Osteoblast (primary cell): ENCODE results near the gene SOS1. TPM values are rescaled to one million over a fixed set of nuclear protein-coding genes. Genes with fewer than 3 reads are reported as not detected.

ENCODE experiments used
- DNase-seq: peaks from one replicate; pipeline ENCODE4 v3.0.0; 2011; ENCODE audit warnings: low spot score, mixed read lengths; ENCODE audit not compliant: insufficient read length; ENCODE audit errors: missing footprints
- H2AFZ ChIP-seq: 2 replicates; pipeline ENCODE4 v1.6.0; 2011; ENCODE audit warnings: mild to moderate bottlenecking, low read length
- H3K27ac ChIP-seq: 2 replicates; pipeline ENCODE4 v1.5.1; 2011; ENCODE audit warnings: mild to moderate bottlenecking, low read depth, low read length, moderate library complexity
- H3K27me3 ChIP-seq: 2 replicates; pipeline ENCODE4 v1.6.0; 2012; ENCODE audit warnings: mild to moderate bottlenecking, control low read depth, inconsistent platforms, low read length, moderate library complexity; ENCODE audit not compliant: insufficient read depth
- H3K36me3 ChIP-seq: 2 replicates; pipeline ENCODE4 v1.5.1; 2011; ENCODE audit warnings: mild to moderate bottlenecking, low read length, control low read depth, moderate library complexity; ENCODE audit not compliant: insufficient read depth
- H3K4me1 ChIP-seq: 2 replicates; pipeline ENCODE4 v1.5.1; 2011; ENCODE audit warnings: mild to moderate bottlenecking, low read length, control low read depth, moderate library complexity; ENCODE audit not compliant: insufficient read depth
- H3K4me2 ChIP-seq: 2 replicates; pipeline ENCODE4 v1.6.0; 2011; ENCODE audit warnings: mild to moderate bottlenecking, low read length; ENCODE audit not compliant: insufficient read depth
- H3K4me3 ChIP-seq: fragments of 200-600 bp; sonication (generic); 3 replicates; pipeline ENCODE4 v1.5.1; 2012; ENCODE audit warnings: mild to moderate bottlenecking, low read length, inconsistent platforms; ENCODE audit not compliant: insufficient read depth
- H3K79me2 ChIP-seq: 2 replicates; pipeline ENCODE4 v1.6.0; 2012; ENCODE audit warnings: mild to moderate bottlenecking, low read length, control low read depth, inconsistent platforms; ENCODE audit not compliant: insufficient read depth
- H3K9me3 ChIP-seq: 2 replicates; pipeline ENCODE4 v1.5.1; 2011; ENCODE audit warnings: low read depth, low read length, control low read depth
- H4K20me1 ChIP-seq: 2 replicates; pipeline ENCODE4 v1.6.0; 2012; ENCODE audit warnings: mild to moderate bottlenecking, low read length, control low read depth; ENCODE audit not compliant: insufficient read depth
- small RNA-seq: library from RNA; depleted of rRNA; stranded (forward); fragments of <200 nt; gene quantifications from one replicate; pipeline ENCODE3, GENCODE V24; 2012
- total RNA-seq: library from RNA; depleted of rRNA; stranded (reverse); fragments of >200 nt; gene quantifications from 2 replicates; pipeline ENCODE4 v1.2.3, GENCODE V29; 2012
- TF ChIP-seq, protein P1 (sequence below): IDR thresholded peaks from 2 replicates; pipeline ENCODE4 v1.5.1; 2011; ENCODE audit warnings: mild to moderate bottlenecking, low read depth, low read length, moderate library complexity; ENCODE audit errors: extremely low read depth

SOS1 gene
- total RNA-seq, 1 donor = 28.6 TPM

DNA sequence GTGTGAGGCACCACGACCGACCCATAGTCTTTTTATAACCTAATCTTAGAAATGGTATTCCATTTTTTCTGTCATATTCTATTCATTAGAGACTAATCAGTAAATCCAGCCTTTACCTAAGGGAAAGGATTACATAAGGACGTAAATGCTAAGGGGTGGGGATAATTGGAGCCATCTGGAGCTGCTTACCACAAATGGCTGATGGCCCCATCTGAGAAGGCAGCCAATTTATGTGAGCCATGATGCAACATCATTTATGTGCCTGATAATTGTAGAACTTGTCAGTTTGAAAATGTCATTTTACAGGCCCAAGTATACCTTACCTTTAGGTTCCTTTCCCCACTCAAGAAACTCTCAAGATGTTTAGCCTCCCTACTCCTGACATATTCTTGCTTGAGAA is 187.2 kb downstream of the SOS1 start:
- Histone ChIP-seq H3K79me2 (no peaks in the 10 kb centered on the region), H4K20me1 (no peaks in the 10 kb centered on the region), H3K27me3 (no peaks in the 10 kb centered on the region), H3K27ac (no peak overlapping the region), H3K4me3 (no peak overlapping the region), H2AFZ (no peak overlapping the region), H3K36me3 (no peaks in the 10 kb centered on the region), H3K9me3 (no peaks in the 10 kb centered on the region), H3K4me2 (no peak overlapping the region), H3K4me1 (peaks cover 10% of the 10 kb centered on the region)
- DNase-seq = no peak
- TF ChIP-seq, protein P1, sequence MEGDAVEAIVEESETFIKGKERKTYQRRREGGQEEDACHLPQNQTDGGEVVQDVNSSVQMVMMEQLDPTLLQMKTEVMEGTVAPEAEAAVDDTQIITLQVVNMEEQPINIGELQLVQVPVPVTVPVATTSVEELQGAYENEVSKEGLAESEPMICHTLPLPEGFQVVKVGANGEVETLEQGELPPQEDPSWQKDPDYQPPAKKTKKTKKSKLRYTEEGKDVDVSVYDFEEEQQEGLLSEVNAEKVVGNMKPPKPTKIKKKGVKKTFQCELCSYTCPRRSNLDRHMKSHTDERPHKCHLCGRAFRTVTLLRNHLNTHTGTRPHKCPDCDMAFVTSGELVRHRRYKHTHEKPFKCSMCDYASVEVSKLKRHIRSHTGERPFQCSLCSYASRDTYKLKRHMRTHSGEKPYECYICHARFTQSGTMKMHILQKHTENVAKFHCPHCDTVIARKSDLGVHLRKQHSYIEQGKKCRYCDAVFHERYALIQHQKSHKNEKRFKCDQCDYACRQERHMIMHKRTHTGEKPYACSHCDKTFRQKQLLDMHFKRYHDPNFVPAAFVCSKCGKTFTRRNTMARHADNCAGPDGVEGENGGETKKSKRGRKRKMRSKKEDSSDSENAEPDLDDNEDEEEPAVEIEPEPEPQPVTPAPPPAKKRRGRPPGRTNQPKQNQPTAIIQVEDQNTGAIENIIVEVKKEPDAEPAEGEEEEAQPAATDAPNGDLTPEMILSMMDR = no peak

DNA sequence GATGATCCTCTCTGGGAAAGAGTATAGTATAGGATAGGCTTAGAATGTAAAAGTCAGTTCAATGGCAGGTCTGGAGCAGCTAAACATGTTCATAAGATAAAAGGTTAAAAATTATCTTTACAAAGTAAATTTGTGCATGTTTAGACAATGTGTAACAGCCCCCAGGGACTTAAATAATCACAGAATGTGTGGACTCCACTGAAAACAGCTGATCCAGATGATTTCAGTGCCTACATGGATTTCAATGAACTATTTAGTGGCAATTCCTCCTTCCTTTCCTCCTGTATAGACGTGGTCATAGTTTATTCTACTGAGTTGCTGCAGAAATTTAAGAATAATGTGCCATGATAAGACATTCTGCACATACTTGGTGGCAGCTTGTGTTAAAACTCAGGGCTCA is 188.3 kb downstream of the SOS1 start:
- Histone ChIP-seq H4K20me1 (no peaks in the 10 kb centered on the region), H3K27ac (no peak overlapping the region), H3K4me2 (no peak overlapping the region), H3K36me3 (no peaks in the 10 kb centered on the region), H2AFZ (no peak overlapping the region), H3K4me1 (peaks cover 10% of the 10 kb centered on the region), H3K4me3 (no peak overlapping the region), H3K9me3 (no peaks in the 10 kb centered on the region), H3K79me2 (no peaks in the 10 kb centered on the region), H3K27me3 (no peaks in the 10 kb centered on the region)
- DNase-seq = no peak
- TF ChIP-seq, protein P1 = no peak

Small RNA genes lying within 50 kb of the gene (small RNA-seq; reads per million reads assigned to genes)
- gene HSPE1P13 = not detected
- gene RF00019 = not detected
- gene RN7SL96P = not detected
- not detected for gene RNU6-198P

Other genes with a start within 250 kb of the SOS1 start
- gene DHX57, start 245.1 kb downstream of the SOS1 start, total RNA-seq = 19.5 and 28.0 TPM in 2 replicates
- gene MORN2, start 245.1 kb downstream of the SOS1 start, total RNA-seq = 16.6 and 16.8 TPM in 2 replicates
- 0.29 and 0.72 TPM in 2 replicates for gene ARHGEF33, start 231.2 kb downstream of the SOS1 start, total RNA-seq
- gene CDKL4, start 122.9 kb upstream of the SOS1 start, total RNA-seq = 2.2 and 3.5 TPM in 2 replicates